K562 (cell line): ENCODE data around the gene KCNAB2. TPM values are rescaled to one million over a fixed set of nuclear protein-coding genes. Genes with fewer than 3 reads are reported as not detected.

Experiments used
- BHLHE40 ChIP-seq: IDR thresholded peaks from 2 replicates; pipeline ENCODE4 v1.6.1; 2011; ENCODE audit warnings: low read length, improper control_type of control experiment
- BRF1 ChIP-seq: IDR thresholded peaks from 3 replicates; pipeline ENCODE4 v1.6.1; 2011; ENCODE audit warnings: borderline replicate concordance, mild to moderate bottlenecking; ENCODE audit not compliant: insufficient read length; ENCODE audit errors: extremely low read depth
- CTBP1 ChIP-seq: fragments of 450-650 bp; IDR thresholded peaks from 2 replicates; pipeline ENCODE4 v1.6.1; 2016; ENCODE audit warnings: borderline replicate concordance
- CXXC5 ChIP-seq: fragments of 250-450 bp; sonication (Bioruptor Pico); IDR thresholded peaks from 2 replicates; pipeline ENCODE4 v1.8.0; 2022; ENCODE audit warnings: inconsistent platforms, mild to moderate bottlenecking, moderate library complexity
- HDAC1 ChIP-seq, 2 experiments: fragments of 450-650 bp; IDR thresholded peaks; 2 replicates each; pipeline ENCODE4 v1.6.1; 2016 to 2017; ENCODE audit warnings: inconsistent platforms in 1 of 2, mild to moderate bottlenecking in 1 of 2, moderate library complexity in 1 of 2
- ILK ChIP-seq: fragments of 450-650 bp; IDR thresholded peaks from 2 replicates; pipeline ENCODE4 v1.6.1; 2016; ENCODE audit warnings: missing genetic modification characterization, low read depth, mild to moderate bottlenecking, missing compliant biosample characterization, moderate library complexity, borderline replicate concordance
- IRF2 ChIP-seq: sonication (generic); formaldehyde crosslinking; IDR thresholded peaks from 2 replicates; pipeline ENCODE4 v1.8.1; 2022; ENCODE audit warnings: mild to moderate bottlenecking, missing genetic modification reagents
- KAT8 ChIP-seq: fragments of 450-650 bp; IDR thresholded peaks from 2 replicates; pipeline ENCODE4 v1.6.1; 2016; ENCODE audit warnings: low read depth, mild to moderate bottlenecking
- MEF2A ChIP-seq: IDR thresholded peaks from 2 replicates; pipeline ENCODE4 v1.6.1; 2011; ENCODE audit warnings: low read depth, mild to moderate bottlenecking, low read length, moderate library complexity; ENCODE audit not compliant: control insufficient read depth
- MNT ChIP-seq, 2 experiments: fragments of 450-650 bp; conservative IDR thresholded peaks; 2 replicates each; pipeline ENCODE4 v1.6.1; 2017; ENCODE audit warnings: mild to moderate bottlenecking in 2 of 2, moderate library complexity in 2 of 2
- NFYB ChIP-seq: IDR thresholded peaks from 2 replicates; pipeline ENCODE4 v1.6.1; 2011; ENCODE audit warnings: mild to moderate bottlenecking, moderate library complexity; ENCODE audit not compliant: insufficient read length; ENCODE audit errors: extremely low read depth
- NR2C2 ChIP-seq, 2 experiments: fragments of 200-800 bp in 1 of 2; sonication (Bioruptor generic) in 1 of 2; sonication (generic) in 1 of 2; formaldehyde crosslinking in 1 of 2; IDR thresholded peaks; 2 replicates each; pipeline versions ENCODE4 v1.6.1 to v1.8.0; 2016 to 2022; ENCODE audit warnings: mild to moderate bottlenecking in 1 of 2, missing compliant biosample characterization in 1 of 2, missing genetic modification characterization in 1 of 2, missing genetic modification reagents in 1 of 2
- NR3C1 ChIP-seq: sonication (generic); formaldehyde crosslinking; IDR thresholded peaks from 2 replicates; pipeline ENCODE4 v1.8.1; 2022; ENCODE audit warnings: missing genetic modification reagents
- RB1 ChIP-seq: fragments of 450-650 bp; IDR thresholded peaks from 2 replicates; pipeline ENCODE4 v1.6.1; 2017; ENCODE audit warnings: low read depth, mild to moderate bottlenecking
- RBBP5 ChIP-seq: fragments of 200-600 bp; sonication (generic); IDR thresholded peaks from 2 replicates; pipeline ENCODE4 v1.6.1; 2012; ENCODE audit warnings: borderline replicate concordance, mild to moderate bottlenecking, low read length, control low read depth, inconsistent platforms; ENCODE audit not compliant: insufficient read depth, poor library complexity, severe bottlenecking
- SMAD2 ChIP-seq: fragments of 150-350 bp; IDR thresholded peaks from 2 replicates; pipeline ENCODE4 v1.6.1; 2014; ENCODE audit warnings: low read depth, mild to moderate bottlenecking, low read length
- SP1 ChIP-seq: sonication (generic); formaldehyde crosslinking; IDR thresholded peaks from 2 replicates; pipeline ENCODE4 v1.8.1; 2022; ENCODE audit warnings: mild to moderate bottlenecking, missing genetic modification reagents
- VEZF1 ChIP-seq: fragments of 200-800 bp; sonication (Bioruptor generic); IDR thresholded peaks from 2 replicates; pipeline ENCODE4 v1.6.1; 2017; ENCODE audit warnings: missing genetic modification characterization, missing compliant biosample characterization
- ZFP91 ChIP-seq: sonication (generic); formaldehyde crosslinking; IDR thresholded peaks from 2 replicates; pipeline ENCODE4 v1.8.0; 2022; ENCODE audit warnings: mild to moderate bottlenecking, missing genetic modification reagents
- ZNF23 ChIP-seq: fragments of 250-450 bp; sonication (Bioruptor Pico); IDR thresholded peaks from 2 replicates; pipeline ENCODE4 v1.4.0; 2020; ENCODE audit warnings: mild to moderate bottlenecking
- ZNF3 ChIP-seq: fragments of 250-450 bp; sonication (Bioruptor Pico); IDR thresholded peaks from 2 replicates; pipeline ENCODE4 v1.5.0; 2021; ENCODE audit warnings: mild to moderate bottlenecking, moderate library complexity
- ZNF431 ChIP-seq: sonication (generic); formaldehyde crosslinking; IDR thresholded peaks from 2 replicates; pipeline ENCODE4 v1.8.0; 2022; ENCODE audit warnings: mild to moderate bottlenecking, missing genetic modification reagents
- ZNF511 ChIP-seq: sonication (generic); formaldehyde crosslinking; IDR thresholded peaks from 2 replicates; pipeline ENCODE4 v1.8.0; 2022; ENCODE audit warnings: mild to moderate bottlenecking, missing genetic modification reagents
- polyA plus RNA-seq, 8 experiments: library from polyadenylated mRNA; depleted of rRNA in 4 of 8; stranded (reverse) in 5 of 8; unstranded in 3 of 8; fragments of >200 nt; fragmentation: Nextera tagmentation in 2 of 8; fragmentation: Illumina TruSeq in 1 of 8; extraction: Ambion mirVana in 2 of 8; extraction: Trizol in 1 of 8; gene quantifications; 2 replicates each; pipeline versions ENCODE4 v1.2.1 to v1.2.3, GENCODE V29; 2011 to 2014; ENCODE audit warnings: inconsistent platforms in 1 of 8, missing spikeins in 1 of 8
- total RNA-seq, 7 experiments: library from RNA; depleted of rRNA in 6 of 7; stranded (reverse); fragments of >200 nt in 6 of 7; fragmentation: Illumina TruSeq in 2 of 7; extraction: Trizol in 2 of 7; gene quantifications; 2 replicates each; pipeline versions ENCODE4 v1.2.1 to v1.2.3, GENCODE V29; 2011 to 2021; ENCODE audit warnings: low replicate concordance in 1 of 7

The KCNAB2 gene
- total and polyA plus RNA-seq, 9 of the 15 experiments (the other 6 are each of a cell fraction or from before 2014, with no cell fraction given) = 1.8 to 15.8 (median 7.1) TPM

- TF ChIP-seq VEZF1 (CRISPR knock-in tag) = peak; percentile 46; the same call in 1 of the 2 replicates
- TF ChIP-seq RBBP5 = peak; percentile 46
- no peak for TF ChIP-seq ZNF3 (CRISPR knock-in tag)
- TF ChIP-seq CTBP1 = no peak
- no peak for TF ChIP-seq ILK
- TF ChIP-seq ZFP91 = no peak
- TF ChIP-seq MEF2A = no peak
- TF ChIP-seq BHLHE40 = peak; percentile 73
- peak; percentile 71; the same call in 1 of the 2 replicates for TF ChIP-seq ZNF431
- no peak for TF ChIP-seq IRF2
- TF ChIP-seq NFYB = no peak
- no peak for TF ChIP-seq KAT8
- peak; percentile 70 for TF ChIP-seq SP1 (CRISPR knock-in tag)
- no peak for TF ChIP-seq ZNF23 (CRISPR knock-in tag)
- TF ChIP-seq MNT (conservative IDR thresholded peaks at IDR 0.05) = peak; percentile 93 to 96
- TF ChIP-seq BRF1 = no peak
- no peak for TF ChIP-seq SMAD2
- TF ChIP-seq HDAC1 (IDR thresholded peaks at IDR 0.05) = peak in 1 of 2 experiments; percentile 62; a peak in 1 of 4 replicates
- TF ChIP-seq NR2C2 (CRISPR knock-in tag; IDR thresholded peaks at IDR 0.05) = peak; percentile 60; the same call in 1 of the 2 replicates
- TF ChIP-seq NR2C2 (tag; IDR thresholded peaks at IDR 0.05) = no peak
- TF ChIP-seq NR3C1 (CRISPR knock-in tag) = peak; percentile 61; the same call in 1 of the 2 replicates
- TF ChIP-seq ZNF511 (CRISPR knock-in tag) = peak; percentile 87
- TF ChIP-seq CXXC5 (CRISPR knock-in tag) = peak; percentile 72
- peak; percentile 45 for TF ChIP-seq RB1
Measured at GRCh38 chr1:6127587-6128163, 82.0 kb downstream of the KCNAB2 start (continued).
